Embryonic facial prominence (tissue), 1 donor: ENCODE data around the gene FAM204A.

Experiments
- DNase-seq: peaks from one replicate; pipeline ENCODE4 v3.0.0-alpha.2; 2016; ENCODE audit errors: extremely low spot score

FAM204A gene

GRCh38 chr10:118332236-118332635 is 9.9 kb downstream of the FAM204A start:
- DNase-seq: no peak

GRCh38 chr10:118330295-118331076 is 11.6 kb downstream of the FAM204A start:
- DNase-seq: no peak

GRCh38 chr10:118324140-118324539 is 18.0 kb downstream of the FAM204A start:
- DNase-seq: no peak

GRCh38 chr10:118321724-118322575 is 20.2 kb downstream of the FAM204A start:
- no peak for DNase-seq

- DNase-seq: no peak
Observed at GRCh38 chr10:118315629-118316028, 26.5 kb downstream of the FAM204A start.

- no peak for DNase-seq
Observed at GRCh38 chr10:118314882-118315281, 27.2 kb downstream of the FAM204A start.

- DNase-seq: no peak
Observed at GRCh38 chr10:118311505-118311904, 30.6 kb downstream of the FAM204A start.

- DNase-seq: no peak
Observed at GRCh38 chr10:118310822-118311221, 31.3 kb downstream of the FAM204A start.

- no peak for DNase-seq
Observed at GRCh38 chr10:118309911-118310310, 32.2 kb downstream of the FAM204A start.

GRCh38 chr10:118308664-118309063 is 33.5 kb downstream of the FAM204A start:
- DNase-seq: no peak

GRCh38 chr10:118307859-118308258 is 34.3 kb downstream of the FAM204A start:
- no peak for DNase-seq

- no peak for DNase-seq
Observed at GRCh38 chr10:118307220-118307619, 34.9 kb downstream of the FAM204A start.

- DNase-seq: no peak
Observed at GRCh38 chr10:118305730-118306129, 36.4 kb downstream of the FAM204A start.

- DNase-seq: no peak
Observed at GRCh38 chr10:118304521-118304920, 37.6 kb downstream of the FAM204A start.

- no peak for DNase-seq
Observed at GRCh38 chr10:118301211-118301610, 40.9 kb downstream of the FAM204A start.

- DNase-seq: no peak
Observed at GRCh38 chr10:118300320-118300719, 41.8 kb downstream of the FAM204A start.

GRCh38 chr10:118298787-118299186 is 43.3 kb downstream of the FAM204A start:
- DNase-seq: no peak

GRCh38 chr10:118291122-118291521 is 51.0 kb downstream of the FAM204A start:
- DNase-seq: no peak

- DNase-seq: no peak
Observed at GRCh38 chr10:118290471-118290995, 51.6 kb downstream of the FAM204A start.

GRCh38 chr10:118287076-118287806 is 54.9 kb downstream of the FAM204A start:
- DNase-seq: no peak

GRCh38 chr10:118286051-118286838 is 55.9 kb downstream of the FAM204A start:
- DNase-seq: no peak
